ENCODE results near the gene PIK3CB.

Gene PIK3CB

GRCh38 chr3:138657508-138657907 is 177.2 kb downstream of the PIK3CB start:
- in situ Hi-C loops (cut with MboI; ENCODE audit: low sequenced_read_pairs, unreplicated experiment), result no loop called here
- no peak for TF ChIP-seq CTCF (IDR thresholded peaks at IDR 0.05; ENCODE audit: borderline replicate concordance, control extremely low read depth, extremely low read depth, insufficient read depth, missing control alignments)
- no peak for DNase-seq (ENCODE audit: low spot score)

- DNase-seq (ENCODE audit: low spot score), result no peak
- in situ Hi-C loops (cut with MboI; ENCODE audit: low sequenced_read_pairs, unreplicated experiment), result no loop called here
- no peak for TF ChIP-seq CTCF (IDR thresholded peaks at IDR 0.05; ENCODE audit: borderline replicate concordance, control extremely low read depth, extremely low read depth, insufficient read depth, missing control alignments)
Observed at GRCh38 chr3:138653567-138653966, 181.2 kb downstream of the PIK3CB start.

- TF ChIP-seq CTCF (IDR thresholded peaks at IDR 0.05; ENCODE audit: borderline replicate concordance, control extremely low read depth, extremely low read depth, insufficient read depth, missing control alignments), result no peak
- DNase-seq (ENCODE audit: low spot score), result no peak
- in situ Hi-C loops (cut with MboI; ENCODE audit: low sequenced_read_pairs, unreplicated experiment), result no loop called here
Observed at GRCh38 chr3:138649134-138649533, 185.6 kb downstream of the PIK3CB start.

GRCh38 chr3:138646513-138646912 is 188.2 kb downstream of the PIK3CB start:
- in situ Hi-C loops (cut with MboI; ENCODE audit: low sequenced_read_pairs, unreplicated experiment), result no loop called here
- DNase-seq (ENCODE audit: low spot score), result no peak
- no peak for TF ChIP-seq CTCF (IDR thresholded peaks at IDR 0.05; ENCODE audit: borderline replicate concordance, control extremely low read depth, extremely low read depth, insufficient read depth, missing control alignments)

- no peak for TF ChIP-seq CTCF (IDR thresholded peaks at IDR 0.05; ENCODE audit: borderline replicate concordance, control extremely low read depth, extremely low read depth, insufficient read depth, missing control alignments)
- no peak for DNase-seq (ENCODE audit: low spot score)
- in situ Hi-C loops (cut with MboI; ENCODE audit: low sequenced_read_pairs, unreplicated experiment), result no loop called here
Observed at GRCh38 chr3:138646008-138646407, 188.7 kb downstream of the PIK3CB start.

- in situ Hi-C loops (cut with MboI; ENCODE audit: low sequenced_read_pairs, unreplicated experiment), result no loop called here
- no peak for DNase-seq (ENCODE audit: low spot score)
- TF ChIP-seq CTCF (IDR thresholded peaks at IDR 0.05; ENCODE audit: borderline replicate concordance, control extremely low read depth, extremely low read depth, insufficient read depth, missing control alignments), result no peak
Observed at GRCh38 chr3:138642927-138643253, 191.8 kb downstream of the PIK3CB start.

All from GM13976 (cell line).